GM04504 (cell line): ENCODE measurements around the gene METTL16.
"Not testable (repeated sequence)": the region's sequence is repeated elsewhere in the genome, so short reads cannot be mapped to it uniquely, and the experiment has no call there.

ENCODE experiments used
- DNase-seq: peaks from one replicate; pipeline ENCODE4 v3.0.0-alpha.2; 2012; ENCODE audit warnings: low read depth

METTL16 gene, protein sequence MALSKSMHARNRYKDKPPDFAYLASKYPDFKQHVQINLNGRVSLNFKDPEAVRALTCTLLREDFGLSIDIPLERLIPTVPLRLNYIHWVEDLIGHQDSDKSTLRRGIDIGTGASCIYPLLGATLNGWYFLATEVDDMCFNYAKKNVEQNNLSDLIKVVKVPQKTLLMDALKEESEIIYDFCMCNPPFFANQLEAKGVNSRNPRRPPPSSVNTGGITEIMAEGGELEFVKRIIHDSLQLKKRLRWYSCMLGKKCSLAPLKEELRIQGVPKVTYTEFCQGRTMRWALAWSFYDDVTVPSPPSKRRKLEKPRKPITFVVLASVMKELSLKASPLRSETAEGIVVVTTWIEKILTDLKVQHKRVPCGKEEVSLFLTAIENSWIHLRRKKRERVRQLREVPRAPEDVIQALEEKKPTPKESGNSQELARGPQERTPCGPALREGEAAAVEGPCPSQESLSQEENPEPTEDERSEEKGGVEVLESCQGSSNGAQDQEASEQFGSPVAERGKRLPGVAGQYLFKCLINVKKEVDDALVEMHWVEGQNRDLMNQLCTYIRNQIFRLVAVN

DNA sequence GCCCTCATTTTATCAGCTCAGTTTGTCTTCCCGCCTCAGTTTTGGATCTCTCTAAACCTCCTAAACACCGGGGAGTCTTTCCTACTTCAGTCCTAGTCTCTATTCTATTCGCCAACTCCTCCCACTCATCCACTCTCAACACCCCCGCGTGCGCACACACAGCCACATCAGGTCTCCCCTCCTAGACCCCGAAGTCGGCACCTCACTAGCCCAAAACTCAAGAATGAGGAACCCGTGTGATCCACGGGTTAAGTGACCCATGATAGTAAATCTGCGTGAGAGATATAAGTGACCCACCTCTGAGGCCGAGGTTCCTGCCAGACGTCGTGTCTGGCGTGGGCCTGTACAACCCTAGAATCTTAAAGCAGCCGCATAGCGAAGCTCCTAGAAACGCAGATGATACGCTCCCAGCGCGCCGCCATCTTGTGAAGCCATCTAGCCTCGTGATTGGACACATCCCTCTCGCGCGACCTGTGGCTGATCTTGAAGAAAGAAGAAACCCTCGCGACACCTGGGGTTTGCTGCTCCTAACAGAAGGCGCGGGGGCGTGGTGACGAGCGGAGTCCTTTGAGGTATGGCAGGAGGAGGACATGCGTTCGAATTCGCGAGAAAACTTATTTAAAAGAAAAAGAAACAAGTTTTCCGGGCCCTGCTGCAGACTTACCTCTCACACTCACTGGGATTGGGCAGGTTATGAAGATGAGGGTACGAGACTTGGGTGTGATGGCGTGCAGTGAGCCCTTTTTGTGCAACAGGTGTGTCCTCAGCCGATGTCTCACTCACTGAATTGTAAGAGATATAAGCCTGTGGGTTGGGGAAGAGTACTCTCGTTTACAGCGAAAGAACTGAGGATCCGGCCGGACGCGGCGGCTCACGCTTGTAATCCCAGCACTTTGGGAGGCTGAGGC, at the start of gene METTL16:
Gene METTL16, minus strand, starts transcription at position 427 of the 908 bp plus-strand sequence. CDS start 9,557 bp downstream, outside the sequence.
- peak; percentile 97 for DNase-seq

GRCh38 chr17:2560658-2561057, 49.0 kb upstream of the METTL16 start:
- DNase-seq: no peak

GRCh38 chr17:2551928-2552327, 40.2 kb upstream of the METTL16 start:
- no peak for DNase-seq

GRCh38 chr17:2551493-2551892, 39.8 kb upstream of the METTL16 start:
- no peak for DNase-seq

- no peak for DNase-seq
Observed at GRCh38 chr17:2549392-2550211, 37.9 kb upstream of the METTL16 start.

DNA sequence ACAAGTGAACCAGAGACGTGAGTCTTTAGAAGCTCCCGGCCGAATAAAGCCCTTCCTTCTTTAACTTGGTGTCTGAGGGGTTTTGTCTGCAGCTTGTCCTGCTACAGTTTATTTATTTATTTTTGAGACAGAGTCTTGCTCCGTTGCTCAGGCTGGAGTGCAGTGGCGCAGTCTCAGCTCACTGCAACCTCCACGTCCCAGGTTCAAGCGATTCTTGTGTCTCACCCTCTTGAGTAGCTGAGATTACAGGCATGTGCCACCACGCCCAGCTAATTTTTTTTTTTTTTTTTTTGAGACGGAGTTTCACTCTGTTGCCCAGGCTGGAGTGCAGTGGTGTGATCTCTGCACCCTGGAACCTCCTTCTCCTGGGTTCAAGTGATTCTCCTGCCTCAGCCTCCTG, 36.3 kb upstream of the METTL16 start:
- DNase-seq: not testable (repeated sequence)

- DNase-seq: peak; percentile 14
Observed at GRCh38 chr17:2547176-2547575, 35.5 kb upstream of the METTL16 start.

GRCh38 chr17:2545393-2545792, 33.7 kb upstream of the METTL16 start:
- DNase-seq: no peak

GRCh38 chr17:2542456-2542855, 30.8 kb upstream of the METTL16 start:
- DNase-seq: no peak

DNA sequence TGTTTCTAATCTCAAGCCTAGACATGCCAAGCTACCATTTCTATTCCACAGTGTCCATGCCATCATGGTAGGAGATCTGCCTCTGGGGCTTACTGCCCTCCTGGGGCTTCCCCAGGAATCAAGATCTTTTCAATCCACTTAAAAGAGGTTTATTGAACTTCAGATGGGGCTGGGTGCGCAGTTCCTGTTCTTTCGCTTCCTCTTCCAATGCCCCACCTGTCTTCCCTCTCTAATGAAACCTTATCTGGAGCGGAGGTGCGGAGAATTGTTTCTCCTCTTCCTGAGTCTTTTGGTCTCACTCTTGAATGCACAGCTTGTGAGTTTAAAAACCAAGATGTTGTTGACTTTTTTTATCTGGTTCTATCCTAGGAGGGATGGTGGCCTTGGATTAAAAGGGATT, 30.4 kb upstream of the METTL16 start:
- no peak for DNase-seq

DNA sequence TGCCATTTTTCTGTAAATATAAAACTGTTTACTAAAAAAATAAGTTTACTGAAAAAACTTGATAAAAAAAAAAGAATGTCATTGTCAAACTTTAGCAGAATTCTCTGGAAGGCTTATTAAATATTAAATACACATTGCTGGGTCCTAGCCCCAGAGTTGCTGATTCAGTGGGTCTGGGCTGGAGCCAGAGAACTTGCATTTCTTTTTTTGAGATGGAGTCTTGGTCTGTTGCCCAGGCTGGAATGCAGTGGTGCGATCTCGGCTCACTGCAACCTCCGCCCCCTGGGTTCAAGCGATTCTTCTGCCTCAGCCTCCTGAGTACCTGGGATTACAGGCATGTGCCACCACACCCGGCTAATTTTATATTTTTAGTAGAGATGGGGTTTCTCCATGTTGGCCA, 25.9 kb upstream of the METTL16 start:
- not testable (repeated sequence) for DNase-seq

GRCh38 chr17:2532146-2532720, 20.5 kb upstream of the METTL16 start:
- no peak for DNase-seq

- not testable (repeated sequence) for DNase-seq
Observed at GRCh38 chr17:2531243-2531954, 19.7 kb upstream of the METTL16 start.

DNA sequence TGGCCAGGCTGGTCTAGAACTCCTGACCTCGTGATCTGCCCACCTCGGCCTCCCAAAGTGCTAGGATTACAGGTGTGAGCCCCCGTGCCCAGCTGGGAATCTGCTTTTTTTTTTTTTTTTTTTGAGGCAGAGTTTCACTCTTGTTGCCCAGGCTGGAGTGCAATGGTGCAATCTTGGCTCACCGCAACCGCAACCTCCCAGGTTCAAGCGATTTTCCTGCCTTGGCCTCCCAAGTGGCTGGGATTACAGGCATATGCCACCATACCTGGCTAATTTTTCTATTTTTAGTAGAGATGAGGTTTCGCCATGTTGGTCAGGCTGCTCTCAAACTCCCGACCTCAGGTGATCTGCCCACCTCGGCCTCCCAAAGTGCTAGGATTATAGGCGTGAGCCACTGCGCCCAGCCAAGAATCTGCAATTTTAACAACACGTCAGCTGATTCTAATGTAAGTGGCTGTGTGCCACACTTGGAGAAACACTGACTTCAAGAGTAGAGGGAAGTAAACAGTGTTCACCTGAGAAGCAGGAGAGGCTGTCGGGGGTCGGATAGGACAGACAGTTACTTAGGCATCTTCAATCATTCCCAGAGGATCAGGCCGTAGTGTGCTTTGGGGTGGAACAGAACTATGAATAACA, 10.2 kb upstream of the METTL16 start:
- DNase-seq: not testable (repeated sequence)

GRCh38 chr17:2521257-2521656, 9.6 kb upstream of the METTL16 start:
- DNase-seq: no peak

DNA sequence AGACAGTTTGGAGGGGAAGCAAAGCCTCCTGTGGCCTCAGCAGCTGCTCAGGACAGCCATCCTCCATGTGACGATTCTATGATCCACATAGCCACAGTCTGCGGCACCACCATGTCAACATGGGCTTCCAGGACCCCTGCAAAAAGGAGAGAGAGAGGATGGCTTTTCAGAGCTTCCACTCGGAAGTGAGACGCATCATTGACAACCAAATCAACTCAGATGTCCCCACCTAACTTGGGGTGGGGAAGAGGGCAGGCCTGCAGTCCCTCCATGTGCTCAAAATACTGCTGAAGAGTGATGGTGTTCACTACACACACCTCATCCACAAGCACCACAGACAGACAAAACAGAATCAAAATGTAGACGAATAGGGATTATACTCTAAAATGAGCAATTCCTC, 5.9 kb upstream of the METTL16 start:
- no peak for DNase-seq

DNA sequence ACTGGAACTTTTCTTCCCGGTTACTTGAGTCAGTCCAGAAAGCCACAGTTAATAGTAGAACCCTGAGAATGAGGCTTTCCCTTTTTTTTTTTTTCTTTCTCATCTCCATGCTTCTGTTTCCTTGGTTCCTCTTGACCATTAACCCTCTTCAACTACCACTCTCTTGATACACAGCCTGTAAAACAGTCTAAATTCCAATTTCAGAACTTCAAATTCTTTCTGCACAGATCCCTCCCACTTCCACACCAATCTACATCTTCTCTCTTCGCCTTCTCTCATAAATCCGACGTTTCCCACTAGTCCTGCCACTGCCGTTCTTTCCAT, 588 bp downstream of the METTL16 start:
- DNase-seq: no peak

- no peak for DNase-seq
Observed at GRCh38 chr17:2510559-2510958, 1.1 kb downstream of the METTL16 start.

- no peak for DNase-seq
Observed at GRCh38 chr17:2508035-2508434, 3.7 kb downstream of the METTL16 start.

DNA sequence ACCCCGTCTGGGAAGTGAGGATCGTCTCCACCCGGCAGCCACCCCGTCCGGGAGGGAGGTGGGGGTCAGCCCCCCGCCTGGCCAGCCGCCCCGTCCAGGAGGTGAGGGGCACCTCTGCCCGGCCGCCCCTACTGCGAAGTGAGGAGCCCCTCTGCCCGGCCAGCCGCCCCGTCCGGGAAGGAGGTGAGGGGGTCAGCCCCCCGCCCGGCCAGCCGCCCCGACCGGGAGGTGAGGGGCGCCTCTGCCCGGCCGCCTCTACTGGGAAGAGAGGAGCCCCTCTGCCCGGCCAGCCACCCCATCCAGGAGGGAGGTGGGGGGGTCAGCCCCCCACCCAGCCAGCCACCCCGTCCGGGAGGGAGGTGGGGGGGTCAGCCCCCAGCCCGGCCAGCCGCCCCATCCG, 4.7 kb downstream of the METTL16 start:
- not testable (repeated sequence) for DNase-seq
